Measurements from ENCODE around the gene GINS2. TPM values are rescaled to one million over a fixed set of nuclear protein-coding genes. Genes with fewer than 3 reads are reported as not detected.

Gene GINS2
- 28.5 to 32.7 TPM (median 32.3 TPM) in 5 replicates for total RNA-seq (2022; extraction: Qiagen RNA extraction; ENCODE audit: low read depth)

GRCh38 chr16:85688586-85689284 lies at the start of gene GINS2:
Gene GINS2, minus strand, starts transcription at chr16:85688954. Its CDS starts 56 bp downstream, at chr16:85688898.

Other genes starting within 250 kb of the GINS2 start
- gene GSE1, start 75.6 kb downstream of the GINS2 start, total RNA-seq (2022; extraction: Qiagen RNA extraction; ENCODE audit: low read depth): 19.9 to 22.4 TPM (median 20.6 TPM) in 5 replicates
- gene C16orf74, start 62.1 kb upstream of the GINS2 start, total RNA-seq (2022; extraction: Qiagen RNA extraction; ENCODE audit: low read depth): 9.5 to 18.9 TPM (median 16.3 TPM) in 5 replicates
- 53.9 to 73.6 TPM (median 69.0 TPM) in 5 replicates for gene EMC8, start 110.6 kb upstream of the GINS2 start, total RNA-seq (2022; extraction: Qiagen RNA extraction; ENCODE audit: low read depth)
- gene COX4I1, start 110.7 kb upstream of the GINS2 start, total RNA-seq (2022; extraction: Qiagen RNA extraction; ENCODE audit: low read depth): 764 to 850 TPM (median 793 TPM) in 5 replicates
- 0.27 to 1.0 TPM (median 0.32 TPM) in 5 replicates for gene IRF8, start 210.2 kb upstream of the GINS2 start, total RNA-seq (2022; extraction: Qiagen RNA extraction; ENCODE audit: low read depth)

Data from A549 treated with CpdA at 1 μM for 4 hours (cell line).